ENCODE data around the gene ADARB2.
"Not testable (repeated sequence)": the region's sequence is repeated elsewhere in the genome, so short reads cannot be mapped to it uniquely, and the experiment has no call there.

Gene ADARB2

GRCh38 chr10:1248262-1248630 is 489.1 kb downstream of the ADARB2 start:
- not testable (repeated sequence) for DNase-seq (ENCODE audit: low read depth)

DNA sequence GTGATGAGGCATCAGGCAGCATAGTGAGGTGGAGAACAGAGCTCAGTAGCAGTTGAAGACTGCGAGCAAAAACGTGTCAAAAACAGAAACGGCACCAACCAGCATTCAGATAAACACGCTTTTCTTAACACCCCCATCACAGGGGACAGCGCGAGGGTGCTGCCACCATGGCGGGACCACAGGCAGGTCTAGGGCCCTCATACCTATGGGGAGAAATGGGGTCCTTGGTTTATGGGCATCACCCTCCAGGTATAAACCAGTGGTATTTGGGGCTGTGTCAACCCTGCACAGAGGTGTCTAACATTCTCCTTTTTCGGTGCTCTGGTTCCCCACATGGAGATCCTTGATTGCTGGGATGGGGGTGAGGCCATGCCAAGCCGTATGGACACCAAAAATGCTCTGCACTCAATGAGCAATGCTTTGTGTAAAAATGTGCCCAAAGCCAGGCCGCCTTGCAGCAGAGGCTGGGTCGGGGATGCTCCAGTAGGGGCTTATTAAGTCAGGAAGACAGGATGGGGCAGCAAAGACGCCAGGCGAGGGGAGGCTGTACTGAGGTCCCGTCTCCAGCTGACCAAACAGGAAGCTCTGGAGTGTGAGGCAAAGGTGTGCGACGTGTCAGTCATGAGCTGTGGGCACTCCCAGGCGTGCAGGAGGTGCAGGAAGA is 489.6 kb downstream of the ADARB2 start:
- no peak for DNase-seq (ENCODE audit: low read depth)

- no peak for DNase-seq (ENCODE audit: low read depth)
Observed at GRCh38 chr10:1244493-1244892, 492.8 kb downstream of the ADARB2 start.

DNA sequence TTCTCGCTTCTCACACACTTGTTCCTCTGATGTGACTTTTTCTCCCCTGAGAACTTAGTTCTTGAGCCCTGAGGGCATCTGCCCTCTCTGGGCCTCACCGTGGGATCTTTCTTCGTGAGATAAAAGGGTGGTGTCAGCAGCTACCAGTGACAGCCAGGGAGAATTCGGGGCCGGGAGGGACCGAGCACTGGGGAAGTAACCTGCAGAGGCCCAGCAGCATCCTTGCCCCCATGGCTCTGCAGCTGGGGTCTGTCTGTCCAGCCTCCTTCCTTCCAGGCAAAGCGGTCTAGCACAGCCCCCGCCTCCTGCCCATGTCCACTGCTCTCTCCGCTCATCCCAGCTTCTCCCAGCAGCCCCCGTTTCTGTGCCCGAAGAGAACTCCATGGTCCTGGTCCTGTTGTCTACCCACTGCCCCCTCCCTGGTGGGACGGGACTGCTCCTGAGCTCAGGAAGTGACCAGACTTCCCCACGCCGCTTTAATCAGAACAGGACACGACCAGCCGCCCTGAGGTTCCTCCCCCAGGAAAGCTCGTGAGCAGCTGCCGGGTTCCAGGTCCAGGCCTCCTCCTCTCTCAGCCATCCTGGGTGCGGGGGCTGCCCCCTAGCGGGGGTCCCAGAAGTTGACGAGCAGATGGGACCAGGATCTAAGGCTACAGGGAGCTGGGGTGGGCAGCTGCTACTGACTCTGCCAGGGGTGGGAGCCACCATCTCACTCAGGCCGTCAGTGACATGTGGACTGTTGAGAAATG is 493.7 kb downstream of the ADARB2 start:
- no peak for DNase-seq (ENCODE audit: low read depth)

GRCh38 chr10:1242975-1243374 is 494.4 kb downstream of the ADARB2 start:
- DNase-seq (ENCODE audit: low read depth) = no peak

DNA sequence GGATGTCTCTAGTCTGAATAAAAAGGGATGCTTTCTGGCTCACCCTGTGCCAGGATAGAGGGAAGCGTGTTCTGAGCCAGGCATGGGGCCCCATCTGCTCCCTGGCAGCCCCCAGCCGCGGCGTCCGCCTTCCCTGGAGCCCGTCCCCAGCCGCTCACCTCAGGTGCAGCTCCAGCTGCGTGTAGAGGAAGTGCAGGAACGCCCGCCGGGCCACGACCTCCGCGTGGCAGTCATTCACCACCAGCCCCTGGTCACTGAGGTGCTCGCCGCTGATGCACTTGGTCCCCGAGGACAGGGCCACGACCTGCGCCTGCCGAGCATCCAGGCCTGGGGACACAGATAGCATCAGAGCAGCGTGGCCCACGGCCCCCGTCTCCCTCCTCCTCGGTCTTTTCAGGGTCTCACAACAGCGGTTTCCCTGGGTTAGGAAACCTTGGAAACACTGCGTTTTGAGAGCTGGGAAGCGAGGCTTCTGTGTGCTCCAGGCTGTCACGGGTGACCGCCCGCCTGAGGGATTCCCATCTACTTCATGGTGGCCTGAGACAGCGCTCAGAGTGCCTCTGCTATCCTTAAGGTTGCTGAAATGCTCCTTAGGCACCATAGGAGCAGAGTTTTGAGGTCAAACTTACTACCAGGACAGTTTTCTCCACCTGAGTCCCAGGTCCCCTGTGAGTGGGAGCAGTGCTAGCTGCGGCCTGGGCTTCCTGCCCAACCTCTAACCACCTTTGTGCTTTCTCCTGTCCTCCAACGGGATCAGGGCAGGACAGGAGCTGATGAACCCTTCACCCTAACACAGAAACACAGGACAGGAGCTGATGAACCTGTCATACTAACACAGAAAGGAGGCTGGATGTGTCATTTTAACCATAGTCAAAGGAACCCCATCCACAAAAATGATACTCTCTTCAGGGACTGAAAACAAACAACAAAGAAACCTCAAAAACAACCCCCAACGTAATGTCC is 495.1 kb downstream of the ADARB2 start:
- DNase-seq (ENCODE audit: low read depth) = no peak

- no peak for DNase-seq (ENCODE audit: low read depth)
Observed at GRCh38 chr10:1241322-1241890, 495.9 kb downstream of the ADARB2 start.

DNA sequence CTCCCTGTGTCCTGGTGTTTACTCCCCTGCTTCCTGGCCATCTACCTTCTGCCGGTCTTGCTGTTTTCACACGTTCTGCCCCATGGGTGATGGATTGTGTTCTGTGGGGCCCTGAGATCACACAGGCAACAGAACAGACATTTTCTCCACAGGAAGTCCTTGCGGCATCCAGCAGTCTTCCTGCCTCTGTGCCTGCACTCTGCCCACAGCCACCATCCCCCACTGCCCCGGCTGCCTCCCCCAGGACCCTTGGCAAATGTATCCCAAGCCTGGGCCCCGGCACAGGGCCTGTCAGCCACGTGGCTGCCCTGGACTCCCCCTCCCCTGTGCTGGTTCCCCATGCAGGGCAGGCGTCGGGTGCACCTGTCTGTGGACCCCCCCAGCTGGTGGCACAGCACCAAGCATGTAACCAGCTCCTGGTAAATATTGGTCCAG is 497.0 kb downstream of the ADARB2 start:
- no peak for DNase-seq (ENCODE audit: low read depth)

DNA sequence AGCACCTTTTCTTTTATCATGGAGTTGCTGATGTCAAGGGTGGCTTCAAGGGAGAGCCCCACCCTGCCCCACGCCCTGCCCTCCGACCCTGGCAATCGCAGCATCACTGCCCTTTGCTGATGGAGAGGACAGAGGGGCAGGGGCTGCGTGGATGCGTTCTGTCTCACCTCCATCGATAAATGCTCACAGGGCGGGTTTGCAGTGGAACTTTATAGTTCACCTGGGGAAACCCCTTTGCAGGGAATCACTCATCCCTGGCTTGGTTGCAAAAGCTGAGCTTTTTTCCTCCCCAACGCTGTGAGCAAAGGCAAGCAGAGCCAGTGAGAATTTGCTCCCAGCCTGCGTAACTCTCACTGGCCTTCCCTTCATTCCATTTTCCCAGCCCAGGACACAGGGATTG is 504.3 kb downstream of the ADARB2 start:
- no peak for DNase-seq (ENCODE audit: low read depth)

- no peak for DNase-seq (ENCODE audit: low read depth)
Observed at GRCh38 chr10:1232164-1232911, 505.0 kb downstream of the ADARB2 start.

DNA sequence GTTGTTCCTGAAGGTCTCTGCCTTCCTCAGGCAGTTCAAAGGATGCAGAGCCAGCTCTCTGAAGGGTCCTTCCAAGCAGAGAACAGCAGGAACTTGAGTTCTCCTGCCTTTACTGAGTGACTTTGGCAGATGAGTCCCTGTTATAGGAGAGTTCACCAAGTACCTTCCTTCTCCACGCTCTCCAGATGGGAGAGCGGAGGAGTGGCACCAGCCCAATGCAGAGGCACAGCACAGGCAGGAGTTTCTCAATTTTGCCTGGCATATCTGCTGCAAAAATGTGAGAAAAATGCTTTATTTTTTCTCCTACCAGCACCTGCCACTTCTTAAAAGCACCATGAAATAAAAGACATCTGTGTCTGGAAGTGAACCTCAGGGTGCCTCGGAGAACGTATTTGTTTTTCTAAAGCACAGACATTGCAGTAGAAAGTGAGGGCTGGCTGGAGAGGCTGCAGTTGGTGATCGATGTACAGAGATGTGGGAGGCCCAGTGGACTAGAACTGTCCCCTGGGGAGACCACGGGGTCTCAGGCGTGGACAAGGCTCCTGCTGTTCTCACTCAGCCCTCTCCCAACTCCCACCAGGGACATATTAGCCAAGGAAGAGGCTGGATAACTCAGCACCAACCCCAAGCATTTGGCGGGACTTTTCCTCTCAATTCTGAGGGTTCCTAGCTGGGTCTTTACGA is 506.6 kb downstream of the ADARB2 start:
- DNase-seq (ENCODE audit: low read depth) = no peak

DNA sequence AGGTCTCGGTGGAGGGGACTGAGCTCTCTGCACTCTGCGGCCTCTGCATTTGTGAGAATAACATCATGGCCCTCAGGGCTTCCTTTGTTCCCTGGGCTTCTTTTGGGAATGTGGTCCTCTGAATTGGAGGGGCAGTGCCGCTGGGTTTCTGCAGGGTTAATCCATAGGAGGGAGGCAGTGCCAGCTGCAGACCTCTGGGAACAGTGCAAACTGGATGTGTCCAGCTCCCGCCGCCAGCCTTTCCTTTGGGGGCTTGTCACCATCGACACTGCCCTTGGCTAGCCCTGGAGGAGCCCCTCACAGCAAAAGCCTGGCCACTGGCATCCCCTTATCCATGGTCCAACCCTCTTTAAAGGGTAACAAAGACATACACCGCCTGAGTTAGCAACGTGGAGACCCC is 507.2 kb downstream of the ADARB2 start:
- DNase-seq (ENCODE audit: low read depth) = no peak

DNA sequence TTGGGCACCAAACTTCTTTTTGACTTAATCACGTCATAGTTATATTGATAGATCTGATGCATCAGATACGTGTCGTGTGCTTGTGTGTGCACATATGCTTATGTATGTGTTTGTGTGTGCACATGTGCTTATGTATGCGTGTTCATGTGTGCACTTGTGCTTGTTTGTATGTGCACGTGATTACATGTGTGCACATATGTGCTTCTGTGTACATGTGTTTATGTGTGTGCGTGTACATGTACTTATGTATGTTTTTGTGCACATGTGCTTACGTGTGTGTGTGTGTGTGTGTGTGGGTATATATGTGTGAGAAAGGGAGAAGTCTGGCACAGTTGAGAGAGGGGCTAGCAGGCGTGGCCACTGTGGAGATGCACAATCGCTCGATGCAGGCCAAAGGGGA is 507.8 kb downstream of the ADARB2 start:
- no peak for DNase-seq (ENCODE audit: low read depth)

- DNase-seq (ENCODE audit: low read depth) = no peak
Observed at GRCh38 chr10:1229116-1229515, 508.2 kb downstream of the ADARB2 start.

DNA sequence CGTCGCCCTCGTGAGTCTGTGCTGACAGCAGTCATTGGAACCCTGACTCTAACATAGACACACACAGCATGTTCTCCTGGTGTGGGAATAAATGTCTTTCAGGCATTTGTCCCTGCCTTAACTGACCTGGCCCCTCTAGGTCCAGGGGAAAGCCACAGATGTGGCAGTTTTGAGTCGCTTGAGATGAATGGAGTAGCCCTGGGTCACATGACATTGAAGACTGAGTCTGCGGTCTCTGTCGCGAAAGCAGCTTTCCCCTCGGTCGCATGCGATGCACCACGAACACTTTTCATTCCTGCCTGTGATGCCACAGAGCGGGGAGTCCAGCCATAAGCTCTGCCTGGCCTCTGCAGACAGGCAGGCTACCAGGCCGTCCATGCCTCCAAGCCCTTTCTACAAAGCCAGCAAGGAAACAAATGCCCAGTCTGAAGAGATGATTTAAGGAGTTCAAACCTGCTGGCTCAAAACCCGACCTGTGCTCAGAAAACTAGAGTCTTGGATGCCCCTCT is 508.8 kb downstream of the ADARB2 start:
- DNase-seq (ENCODE audit: low read depth) = no peak

DNA sequence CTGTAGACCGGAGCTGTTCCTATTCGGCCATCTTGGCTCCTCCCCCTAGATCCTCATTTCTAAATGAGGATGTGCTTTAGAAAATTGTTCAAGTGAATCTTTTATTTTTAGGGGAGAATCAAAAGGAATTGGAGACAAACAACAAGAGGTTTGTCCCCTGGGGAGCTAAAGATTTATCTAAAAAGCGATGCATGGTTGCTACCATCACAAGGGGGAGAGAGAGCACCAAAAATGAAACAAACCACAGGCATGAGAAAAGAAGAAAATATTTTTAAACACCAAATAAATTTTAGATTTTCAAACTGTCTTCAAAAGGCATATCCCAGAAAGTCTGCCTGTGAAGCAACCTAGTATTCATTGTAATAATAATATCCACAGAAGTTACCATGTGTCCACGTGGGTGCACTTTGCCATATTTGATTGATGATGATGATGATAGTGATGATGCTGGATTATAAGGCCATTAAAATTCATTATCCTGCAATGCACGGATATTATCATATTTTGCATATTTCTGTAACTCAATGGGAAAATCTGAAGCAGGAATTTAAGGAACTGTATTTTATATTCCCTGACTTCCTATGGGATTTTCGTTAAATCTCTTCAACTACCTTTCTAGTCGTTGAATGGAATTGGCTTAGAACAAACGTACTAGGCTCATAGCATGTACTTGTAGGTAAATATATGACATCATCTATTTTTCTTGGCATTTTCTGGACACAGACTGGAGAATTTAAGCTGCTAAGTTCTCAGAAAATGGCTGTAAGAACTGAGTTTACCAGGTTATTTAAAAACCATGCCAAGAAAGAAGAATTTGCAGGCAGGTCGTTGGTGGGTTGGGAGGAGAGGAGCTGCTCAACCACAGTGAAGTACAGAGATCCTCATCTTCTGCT is 509.6 kb downstream of the ADARB2 start:
- DNase-seq (ENCODE audit: low read depth) = no peak

DNA sequence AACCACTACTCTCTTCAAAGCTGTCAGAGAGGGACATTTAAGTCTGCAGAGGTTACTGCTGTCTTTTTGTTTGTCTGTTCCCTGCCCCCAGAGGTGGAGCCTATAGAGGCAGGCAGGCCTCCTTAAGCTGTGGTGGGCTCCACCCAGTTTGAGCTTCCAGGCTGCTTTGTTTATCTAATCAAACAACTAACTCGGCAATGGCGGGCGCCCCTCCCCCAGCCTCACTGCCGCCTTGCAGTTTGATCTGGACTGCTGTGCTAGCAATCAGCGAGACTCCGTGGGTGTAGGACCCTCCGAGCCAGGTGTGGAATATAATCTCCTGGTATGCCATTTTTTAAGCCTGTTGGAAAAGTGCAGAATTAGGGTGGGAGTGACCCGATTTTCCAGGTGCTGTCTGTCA is 510.4 kb downstream of the ADARB2 start:
- DNase-seq (ENCODE audit: low read depth) = not testable (repeated sequence)

GRCh38 chr10:1219874-1220273 is 517.5 kb downstream of the ADARB2 start:
- not testable (repeated sequence) for DNase-seq (ENCODE audit: low read depth)

DNA sequence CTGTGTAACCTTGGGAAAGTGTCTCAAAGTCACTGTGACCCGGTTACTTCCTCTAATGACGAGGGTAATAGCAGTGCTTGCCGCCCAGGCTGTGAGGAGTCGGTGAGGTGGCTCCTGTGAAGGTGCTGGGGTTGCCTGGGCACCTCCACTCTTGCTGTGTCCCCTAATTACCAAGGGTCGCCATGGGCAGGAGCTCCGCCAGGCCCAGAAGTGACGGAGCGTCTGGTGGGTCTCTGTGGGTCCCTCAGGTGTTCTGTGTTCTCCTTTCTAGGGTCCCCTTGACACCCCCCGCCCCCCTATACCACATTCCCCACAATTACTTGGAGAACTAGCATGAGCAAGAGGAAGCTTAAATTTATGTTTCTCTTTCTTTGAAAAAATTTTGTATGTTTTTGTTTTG is 519.7 kb downstream of the ADARB2 start:
- no peak for DNase-seq (ENCODE audit: low read depth)

GRCh38 chr10:1217237-1217587 is 520.1 kb downstream of the ADARB2 start:
- DNase-seq (ENCODE audit: low read depth) = no peak
